GM18502 (cell line): ENCODE results near the gene PRKN.

Experiments used
- ATAC-seq: cut with Tn5 transposase; IDR thresholded peaks from one replicate; pipeline ENCODE4 v1.9.1; 2021; ENCODE audit warnings: mild to moderate bottlenecking; ENCODE audit not compliant: unreplicated experiment, poor library complexity

Gene PRKN

DNA sequence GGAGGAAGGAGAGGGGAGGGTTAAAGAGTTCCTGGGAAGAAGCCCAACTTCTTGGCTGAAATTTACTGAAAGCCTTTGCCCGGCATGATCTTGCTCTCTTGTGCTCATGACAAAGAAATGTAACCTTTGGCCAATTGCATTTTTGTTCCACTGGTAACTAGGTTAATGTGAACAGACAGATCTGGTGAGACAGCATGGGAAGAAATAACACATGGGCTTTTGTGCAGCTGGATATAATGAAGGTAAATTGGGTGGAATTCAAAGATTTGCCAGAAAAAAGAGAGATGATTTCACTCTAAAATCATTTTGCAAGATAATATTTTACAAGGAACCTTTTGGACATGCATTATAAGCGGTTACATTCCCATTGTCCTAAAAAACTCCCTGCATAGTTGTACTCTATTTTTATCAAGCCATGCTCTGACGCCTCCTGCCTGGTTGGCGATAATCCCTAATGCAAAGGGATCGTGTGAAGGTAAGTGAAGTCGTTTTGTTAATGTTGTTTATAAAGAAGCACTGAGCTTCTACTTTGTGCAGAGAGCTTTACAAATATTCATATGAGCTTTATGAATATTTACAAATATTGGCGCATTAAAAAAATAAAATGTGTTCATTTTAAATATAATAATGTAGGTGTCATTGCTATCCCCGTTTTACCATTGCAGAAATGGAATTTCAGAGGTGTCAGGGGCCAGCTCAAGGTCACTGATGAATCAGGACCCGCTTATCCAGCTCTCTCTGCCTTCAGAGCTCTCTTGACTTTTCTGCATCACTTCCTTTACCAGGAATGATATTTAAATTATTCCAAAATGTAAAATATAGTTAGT, 1292.4 kb downstream of the PRKN start:
- ATAC-seq = no peak

DNA sequence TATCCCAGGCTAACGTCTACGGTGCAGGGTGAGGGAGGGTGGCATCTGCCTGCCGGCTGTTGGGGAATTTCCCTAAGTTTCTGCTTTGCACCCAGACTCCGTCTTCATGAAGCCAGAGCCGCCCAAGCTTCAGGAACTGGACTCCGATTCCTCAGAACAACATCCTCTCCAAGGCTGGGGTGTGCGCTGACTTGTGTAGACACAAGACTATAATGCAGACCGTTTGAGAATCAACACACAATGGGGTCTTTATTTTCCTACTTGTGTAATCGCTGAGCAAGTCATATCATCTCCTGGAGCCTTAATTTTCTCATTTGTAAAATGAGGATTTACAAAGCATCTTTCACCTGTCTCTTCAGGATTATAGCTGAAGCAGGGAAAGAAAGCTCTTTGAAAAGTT, 1293.2 kb downstream of the PRKN start:
- ATAC-seq = no peak

DNA sequence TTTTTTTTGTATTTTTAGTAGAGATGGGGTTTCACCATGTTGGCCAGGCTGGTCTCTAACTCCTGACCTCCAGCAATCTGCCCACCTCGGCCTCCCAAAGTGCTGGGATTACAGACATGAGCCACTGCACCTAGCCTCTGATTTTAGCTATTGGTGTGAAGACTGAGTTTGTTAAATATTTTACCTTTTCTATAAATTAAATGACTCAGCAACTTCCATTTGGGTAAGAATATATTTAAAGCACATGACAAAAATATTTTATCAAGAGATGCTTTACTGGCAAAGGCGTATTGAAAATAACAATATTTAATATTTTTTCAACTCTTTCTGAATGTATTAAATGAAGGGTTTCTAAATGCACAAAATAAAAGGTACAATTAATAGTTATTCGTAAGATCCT, 1295.0 kb downstream of the PRKN start:
- ATAC-seq = no peak

DNA sequence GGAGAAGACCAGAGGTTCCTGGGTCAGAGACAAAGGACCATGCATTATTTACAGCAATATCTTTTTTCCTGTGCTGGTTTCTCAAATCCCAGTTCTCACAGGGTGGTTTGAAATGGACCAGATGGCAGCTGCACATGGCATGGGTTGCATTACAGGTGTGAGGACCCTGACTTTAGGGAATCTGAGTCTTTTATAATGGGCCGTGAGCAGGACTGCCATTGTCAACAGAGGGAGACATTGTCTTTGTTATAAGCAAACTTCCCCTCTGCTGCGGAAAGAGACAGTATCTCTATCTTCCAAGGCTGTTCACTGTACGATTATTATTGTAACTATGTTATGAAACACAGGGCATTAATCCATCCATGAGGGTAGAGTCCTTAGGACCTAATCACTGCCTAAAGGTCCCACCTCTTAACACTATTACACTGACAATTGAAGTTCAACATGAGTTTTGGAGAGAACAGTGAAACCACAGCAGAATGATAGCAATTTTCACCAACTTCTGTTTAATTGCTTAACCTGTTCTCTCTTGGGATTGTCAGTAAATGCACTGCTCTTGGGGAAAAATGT, 1297.6 kb downstream of the PRKN start:
- ATAC-seq = no peak

DNA sequence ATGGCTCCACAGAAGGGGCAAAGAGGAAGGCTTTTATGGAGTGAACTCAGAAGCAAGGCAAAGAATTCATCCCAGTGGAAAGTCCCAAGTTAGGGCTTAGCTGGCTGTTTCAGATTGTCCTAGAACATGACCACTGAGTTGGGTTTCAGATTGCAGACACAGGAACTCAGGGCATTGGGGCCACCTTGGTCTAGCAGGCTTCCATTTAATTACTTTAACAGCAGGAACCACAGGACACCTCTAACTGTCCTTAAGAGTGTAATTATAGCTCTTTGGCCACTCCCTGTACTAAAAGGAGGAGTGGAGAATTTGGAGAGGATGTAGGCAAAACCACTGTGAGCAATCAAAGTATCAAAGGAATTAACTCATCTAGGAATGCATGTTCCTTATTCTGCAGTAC, 1303.1 kb downstream of the PRKN start:
- no peak for ATAC-seq

DNA sequence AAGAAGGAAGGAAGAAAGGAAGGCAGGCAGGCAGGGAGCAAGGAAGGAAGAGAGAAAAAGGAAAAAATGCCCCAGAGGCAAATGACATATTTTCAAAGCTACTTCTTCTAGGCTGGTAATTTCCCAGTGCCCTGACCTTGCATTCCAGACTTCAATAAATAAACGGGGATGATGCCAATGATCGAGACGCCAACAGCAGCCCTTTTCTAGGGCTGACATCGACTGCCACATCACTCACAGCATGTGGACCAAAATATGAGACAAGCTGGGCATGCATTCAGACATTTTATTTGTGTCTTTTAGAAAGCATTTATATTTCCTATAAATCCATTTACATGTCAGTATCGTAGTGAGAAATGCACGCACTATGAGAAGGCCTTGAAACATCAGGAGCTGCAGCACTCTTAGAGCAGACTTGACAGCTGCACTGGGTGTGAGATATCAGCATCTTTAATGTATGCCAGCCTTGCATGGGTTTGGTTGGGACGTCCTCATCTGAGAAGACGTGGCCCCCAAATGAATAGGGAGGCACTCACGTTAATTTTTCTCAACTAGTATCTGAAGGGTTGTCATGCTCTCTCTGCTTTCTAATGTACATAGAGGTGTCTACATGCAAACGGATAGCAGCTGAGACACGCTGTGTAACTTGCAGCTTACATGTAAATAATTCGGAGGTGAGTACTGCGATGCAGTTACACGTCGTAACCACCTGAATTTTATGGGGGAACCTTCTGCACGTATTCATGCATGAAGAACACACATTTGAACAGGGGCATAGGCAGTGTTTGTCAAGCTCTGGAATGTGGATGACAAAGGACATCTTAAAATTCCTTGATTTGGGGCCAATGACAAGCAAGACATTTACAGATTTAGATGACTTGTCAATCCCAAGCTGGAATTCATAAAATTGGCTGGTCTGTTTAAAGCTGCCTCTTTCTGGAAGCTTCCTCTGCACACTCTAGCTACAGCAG, 1304.6 kb downstream of the PRKN start:
- no peak for ATAC-seq

DNA sequence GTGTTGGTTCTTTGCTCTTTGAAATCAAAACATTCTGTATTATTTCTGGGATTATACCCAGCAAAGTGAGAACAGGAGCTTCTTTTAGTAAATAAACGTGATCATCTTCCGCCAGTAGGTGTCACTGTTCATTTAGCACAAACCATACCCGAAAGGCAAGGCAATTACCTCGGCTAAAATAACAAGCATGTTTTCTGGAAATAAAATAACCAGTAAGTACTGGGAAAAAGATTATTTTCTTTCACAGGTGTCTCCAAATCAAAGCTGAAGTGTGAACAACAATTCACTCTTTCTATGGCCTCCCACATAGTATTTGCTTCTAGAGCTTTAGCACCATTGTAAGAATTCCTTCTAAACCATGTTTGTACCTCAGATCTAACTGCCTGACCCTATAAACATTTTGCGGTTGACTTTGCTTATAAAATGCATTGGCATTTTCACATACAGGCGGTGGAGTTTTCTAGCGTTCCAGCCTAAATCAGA, 1309.1 kb downstream of the PRKN start:
- peak; percentile 83 for ATAC-seq

DNA sequence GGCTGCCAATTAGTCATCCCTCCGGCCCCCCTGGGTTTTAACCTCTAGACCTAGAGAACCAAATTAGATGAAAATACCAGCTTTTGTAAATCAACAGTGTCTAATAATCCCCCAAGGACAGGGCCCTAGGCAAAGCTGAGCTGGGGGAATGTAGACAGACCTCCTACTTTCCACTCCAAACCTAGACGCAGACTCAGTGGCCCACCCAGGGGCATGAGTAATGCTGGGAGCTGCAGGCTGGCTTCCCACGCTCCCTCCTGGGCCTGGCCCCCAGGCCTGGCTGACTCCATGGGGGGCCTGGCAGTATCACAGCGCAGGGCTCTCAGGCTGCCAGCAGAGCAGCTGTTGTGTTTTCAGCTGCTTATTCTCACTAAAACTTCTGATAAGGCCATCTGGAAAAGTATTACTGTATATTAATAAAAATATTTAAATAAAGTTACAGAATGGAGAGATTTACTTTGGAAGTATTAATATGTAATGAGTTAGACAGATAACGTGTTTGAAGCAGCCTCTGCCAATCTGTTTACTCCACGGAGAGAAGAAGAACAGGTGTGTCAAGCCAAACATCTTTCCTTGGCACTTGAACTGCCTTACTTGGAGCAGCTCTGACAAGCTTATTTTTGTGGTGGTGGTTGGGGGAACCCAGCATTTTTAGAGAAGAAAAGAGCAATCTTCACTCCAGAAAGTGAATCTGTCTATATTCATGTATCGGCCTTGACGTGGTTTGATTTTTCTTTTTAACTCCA, 1309.7 kb downstream of the PRKN start:
- ATAC-seq = peak; percentile 12

DNA sequence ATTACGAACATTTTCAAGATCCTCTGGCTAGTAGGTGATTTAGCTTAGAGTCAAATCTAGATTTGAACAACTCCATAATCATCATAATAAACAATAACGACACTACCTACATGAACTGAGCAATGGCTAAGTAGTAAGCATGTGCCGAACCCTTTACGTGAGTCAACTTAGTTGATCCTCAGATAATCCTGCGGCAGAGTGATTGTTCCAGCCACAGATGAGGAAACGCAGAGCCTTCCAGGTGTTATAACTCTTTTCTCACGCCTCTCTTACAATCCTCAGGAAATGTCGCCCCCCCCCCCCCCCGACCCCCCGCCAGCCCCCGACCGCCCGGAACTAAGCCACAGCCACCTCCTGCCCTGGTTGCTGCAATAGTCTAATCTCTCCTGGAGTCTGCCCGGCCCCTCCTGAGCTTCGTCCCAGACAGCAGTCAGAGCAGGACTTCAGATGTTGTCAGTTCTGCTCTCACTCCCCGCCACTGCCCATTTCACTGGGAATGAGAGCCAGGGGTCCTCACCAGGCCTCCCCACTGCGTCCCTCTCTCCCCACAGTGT, 1312.2 kb downstream of the PRKN start:
- ATAC-seq = no peak

DNA sequence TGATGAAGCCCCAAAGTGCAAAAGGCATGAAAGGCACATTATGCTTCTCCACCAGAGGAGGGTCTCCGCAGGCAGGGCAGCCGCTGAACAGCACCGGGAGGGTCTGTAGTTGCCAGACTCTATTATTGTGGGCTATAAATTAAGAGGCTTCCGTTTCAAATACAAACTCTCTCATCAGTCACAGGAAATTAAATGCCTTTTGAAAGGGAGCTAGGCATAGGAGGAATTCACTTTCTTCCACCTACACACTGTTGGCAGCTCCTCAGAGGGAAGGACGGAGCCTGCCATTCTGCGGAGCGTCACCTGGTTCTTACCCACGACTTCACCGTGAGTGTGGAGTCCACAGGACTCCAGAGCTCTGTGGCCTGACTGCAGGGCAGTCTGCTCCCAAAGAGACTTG, 1312.9 kb downstream of the PRKN start:
- no peak for ATAC-seq

DNA sequence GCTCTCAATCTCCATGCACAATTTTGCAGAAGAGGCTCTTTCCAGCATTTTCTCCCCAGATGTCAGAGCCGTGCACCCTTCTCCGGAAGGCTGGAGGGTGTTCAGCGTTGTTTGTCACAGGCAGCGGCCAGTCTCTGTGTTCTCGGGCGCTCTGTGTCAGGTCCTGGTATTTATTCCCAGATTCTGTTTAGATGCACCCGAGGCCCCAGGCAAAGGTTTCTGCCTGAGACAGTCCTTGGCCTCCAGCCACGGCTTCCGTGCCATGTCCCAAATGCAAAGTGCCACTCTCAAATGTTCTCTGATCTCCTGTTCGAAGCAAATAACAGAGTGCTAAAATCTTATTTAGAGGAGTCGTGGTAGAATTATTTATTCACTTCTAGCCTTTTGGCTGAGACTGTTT, 1313.4 kb downstream of the PRKN start:
- ATAC-seq = no peak

DNA sequence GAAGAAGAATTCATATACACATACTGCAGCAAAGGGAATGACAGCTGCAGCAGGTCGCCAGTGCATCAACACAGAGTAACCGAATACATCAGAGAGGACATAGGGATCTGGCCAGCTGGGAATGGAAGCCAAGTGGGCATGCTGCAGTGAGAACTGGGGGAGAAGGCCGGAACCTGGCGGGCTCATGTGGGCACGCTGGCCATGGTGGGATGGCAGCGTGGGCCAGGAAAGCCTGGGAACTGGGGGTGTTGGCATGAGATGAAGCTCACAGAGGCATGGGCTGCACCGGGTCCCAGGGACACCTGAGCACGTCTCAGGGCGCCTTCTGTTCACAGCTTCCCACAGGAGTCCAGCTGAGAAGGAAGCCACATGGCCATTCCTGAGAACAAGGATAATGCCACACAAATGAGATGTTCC, 1314.2 kb downstream of the PRKN start:
- ATAC-seq = no peak

DNA sequence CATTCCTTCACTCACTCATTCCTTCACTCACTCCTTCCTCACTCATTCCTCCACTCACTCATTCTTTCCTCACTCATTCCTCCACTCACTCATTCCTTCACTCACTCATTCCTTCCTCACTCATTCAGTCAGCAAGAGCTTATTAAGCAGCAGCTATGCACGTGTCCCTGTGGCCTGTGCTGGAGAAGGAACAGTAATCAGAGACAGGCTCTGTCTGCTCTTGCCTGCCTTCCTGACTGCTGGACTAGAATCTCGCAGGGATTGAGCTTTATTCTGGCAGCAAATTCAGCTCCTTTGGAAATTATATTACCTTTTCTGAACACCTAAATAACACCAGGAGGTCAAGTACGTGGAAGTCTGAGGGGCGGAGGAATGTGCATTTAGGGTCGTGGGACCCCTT, 1314.8 kb downstream of the PRKN start:
- ATAC-seq = no peak

DNA sequence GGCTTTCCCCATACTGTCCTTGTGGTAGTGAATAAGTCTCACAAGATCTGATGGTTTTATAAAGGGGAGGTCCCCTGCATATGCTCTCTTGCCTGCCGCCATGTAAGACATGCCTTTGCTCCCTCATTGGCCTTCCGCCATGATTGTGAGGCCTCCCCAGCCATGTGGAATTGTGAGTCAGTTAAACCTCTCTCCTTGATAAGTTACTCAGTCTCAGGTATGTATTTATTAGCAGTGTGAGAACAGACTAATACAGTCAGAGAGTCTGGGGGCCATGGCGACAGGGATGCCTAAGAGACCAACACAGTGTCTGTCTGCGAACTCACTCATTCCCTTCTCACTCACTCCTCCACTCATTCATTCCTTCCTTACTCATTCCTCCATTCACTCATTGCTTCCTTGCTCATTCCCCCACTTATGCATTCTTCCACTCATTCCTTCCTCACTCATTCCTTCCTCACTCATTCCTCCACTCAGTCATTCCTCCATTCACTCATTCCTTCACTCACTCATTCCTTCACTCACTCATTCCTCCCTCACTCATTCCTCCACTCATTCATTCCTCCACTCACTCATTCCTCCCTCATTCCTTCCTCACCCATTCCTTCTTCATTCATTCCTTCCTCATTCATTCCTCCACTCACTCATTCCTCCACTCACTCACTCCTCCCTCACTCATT, 1316.2 kb downstream of the PRKN start:
- no peak for ATAC-seq

DNA sequence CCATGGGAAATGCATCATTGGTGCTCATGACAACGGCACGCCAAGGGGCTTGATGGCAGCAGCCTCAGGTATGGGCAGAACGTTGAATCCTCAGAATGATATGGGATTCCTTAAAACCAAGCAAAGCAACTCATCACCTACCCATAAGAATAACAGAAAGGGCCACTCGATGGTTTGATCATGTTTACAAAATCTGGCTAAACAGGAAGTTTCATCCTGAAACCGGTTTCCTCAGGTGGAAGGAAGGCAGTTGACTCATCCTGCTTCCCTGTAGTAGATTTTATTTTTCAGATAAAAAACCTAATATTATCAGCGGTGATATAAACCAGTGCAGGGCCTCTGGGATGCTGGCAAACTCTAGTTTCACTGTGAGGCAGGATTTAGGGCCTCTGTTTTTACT, 1316.8 kb downstream of the PRKN start:
- no peak for ATAC-seq

DNA sequence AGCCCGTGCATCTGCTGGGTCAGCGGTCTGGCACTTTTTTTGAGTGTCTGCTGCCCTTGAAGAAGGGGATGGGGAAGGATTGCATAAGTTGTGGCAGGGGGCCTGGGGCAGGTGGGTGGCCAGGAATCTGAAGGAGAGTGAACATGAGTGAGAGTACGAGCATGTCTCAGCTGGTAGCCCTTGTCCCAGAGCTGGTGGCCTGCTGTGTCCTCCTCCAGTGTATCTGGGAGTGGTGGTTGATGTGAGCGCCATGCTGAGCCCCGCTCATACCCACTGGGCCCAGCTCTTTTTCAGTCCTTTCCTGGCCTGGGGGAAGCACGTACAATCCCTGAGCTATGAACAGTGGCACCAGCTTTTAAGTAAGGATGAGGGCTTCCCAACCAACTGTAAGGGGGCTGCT, 1317.5 kb downstream of the PRKN start:
- ATAC-seq = no peak

DNA sequence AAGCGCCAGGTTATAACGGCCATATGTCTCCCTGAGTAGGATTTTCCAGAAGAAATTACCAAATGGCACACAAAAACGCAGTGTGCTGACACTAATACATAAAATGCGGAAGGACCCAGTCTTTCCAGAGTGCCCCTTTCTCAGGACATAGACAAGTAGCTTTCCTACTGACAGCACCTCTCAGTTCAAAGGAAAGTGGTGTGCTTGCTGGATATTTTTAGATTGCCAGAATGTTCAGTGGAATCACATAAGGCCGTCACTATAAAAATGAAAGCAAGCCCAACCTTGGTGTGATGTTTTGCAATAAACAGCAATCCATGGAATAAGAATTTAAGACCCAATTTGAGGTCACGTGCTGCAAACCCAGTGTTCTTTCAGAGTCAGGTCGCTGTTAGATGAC, 1318.2 kb downstream of the PRKN start:
- no peak for ATAC-seq

DNA sequence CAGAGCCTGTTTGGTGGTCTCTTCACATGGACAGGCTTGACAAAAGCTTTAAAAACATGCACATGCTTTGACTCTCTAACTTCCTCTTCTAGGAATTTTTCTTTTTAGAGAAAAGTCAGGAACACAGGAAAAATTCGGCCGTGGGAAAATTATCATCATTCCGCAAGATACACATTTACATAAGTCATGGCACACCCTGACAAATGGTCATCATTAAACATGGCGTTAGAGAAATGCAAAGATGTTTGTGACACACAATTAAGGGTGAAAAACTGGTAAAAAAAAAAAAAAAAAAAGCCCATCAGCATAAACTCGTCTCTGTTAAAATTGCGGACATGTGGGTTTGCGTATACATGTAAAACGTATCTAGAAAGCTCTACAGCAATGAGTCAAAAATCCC, 1319.5 kb downstream of the PRKN start:
- no peak for ATAC-seq

DNA sequence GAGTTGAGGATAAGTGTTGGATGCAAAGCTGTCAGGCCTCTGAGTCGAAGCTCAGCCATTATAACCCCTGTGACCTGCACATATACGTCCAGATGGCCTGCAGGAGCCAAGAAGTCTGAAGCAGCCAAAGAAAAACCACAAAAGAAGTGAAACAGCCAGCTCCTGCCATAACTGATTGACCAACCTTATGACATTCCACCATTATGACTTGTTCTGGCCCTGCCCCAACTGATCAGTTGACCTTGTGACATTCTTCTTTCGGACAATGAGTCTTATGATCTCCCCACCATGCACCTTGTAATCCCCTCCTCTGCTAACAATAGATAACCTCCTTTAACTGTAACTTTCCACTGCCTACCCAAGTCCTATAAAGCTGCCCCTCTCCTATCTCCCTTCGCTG, 1320.0 kb downstream of the PRKN start:
- ATAC-seq = no peak
